22Rv1 (cell line): ENCODE data around the gene ITPR2.

ENCODE experiments used
- H3K27ac ChIP-seq: fragments of 450-650 bp; 2 replicates; pipeline ENCODE4 v1.5.1; 2017
- ZFX ChIP-seq: fragments of 450-650 bp; IDR thresholded peaks from 2 replicates; pipeline ENCODE4 v1.6.1; 2017; ENCODE audit warnings: antibody characterized with exemption, borderline replicate concordance
- TF ChIP-seq, protein P1 (sequence below): fragments of 450-650 bp; IDR thresholded peaks from 2 replicates; pipeline ENCODE4 v1.5.1; 2017; ENCODE audit warnings: mild to moderate bottlenecking

Gene ITPR2

DNA sequence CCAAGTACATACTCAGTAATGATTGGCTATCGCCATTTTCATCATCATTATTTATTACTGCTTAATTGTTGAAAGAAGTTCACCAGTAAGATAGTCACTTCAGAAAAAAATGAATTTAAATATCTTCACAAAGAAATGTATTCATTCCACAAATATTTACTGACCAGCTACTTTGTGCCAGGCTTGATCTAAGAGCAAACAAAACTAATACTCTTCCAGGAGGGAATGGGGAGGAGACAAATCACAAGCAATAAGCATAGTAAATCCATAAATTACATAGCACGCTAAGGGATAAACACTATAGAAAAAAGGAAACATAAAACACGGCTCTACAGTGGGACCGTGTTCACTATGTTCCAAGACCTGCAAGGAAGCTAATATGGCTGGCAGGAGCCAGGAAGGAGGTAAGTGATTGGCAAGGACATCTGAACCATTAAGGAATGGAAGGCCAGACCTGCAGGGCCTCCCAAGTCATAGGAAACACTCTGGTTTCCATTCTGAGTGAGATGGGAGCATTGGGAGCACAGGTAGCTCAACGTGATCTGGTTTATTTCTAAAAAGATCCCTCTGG is 27.5 kb downstream of the ITPR2 start:
- H3K27ac ChIP-seq, result no peak overlapping the region
- TF ChIP-seq ZFX, result no peak
- TF ChIP-seq, protein P1, sequence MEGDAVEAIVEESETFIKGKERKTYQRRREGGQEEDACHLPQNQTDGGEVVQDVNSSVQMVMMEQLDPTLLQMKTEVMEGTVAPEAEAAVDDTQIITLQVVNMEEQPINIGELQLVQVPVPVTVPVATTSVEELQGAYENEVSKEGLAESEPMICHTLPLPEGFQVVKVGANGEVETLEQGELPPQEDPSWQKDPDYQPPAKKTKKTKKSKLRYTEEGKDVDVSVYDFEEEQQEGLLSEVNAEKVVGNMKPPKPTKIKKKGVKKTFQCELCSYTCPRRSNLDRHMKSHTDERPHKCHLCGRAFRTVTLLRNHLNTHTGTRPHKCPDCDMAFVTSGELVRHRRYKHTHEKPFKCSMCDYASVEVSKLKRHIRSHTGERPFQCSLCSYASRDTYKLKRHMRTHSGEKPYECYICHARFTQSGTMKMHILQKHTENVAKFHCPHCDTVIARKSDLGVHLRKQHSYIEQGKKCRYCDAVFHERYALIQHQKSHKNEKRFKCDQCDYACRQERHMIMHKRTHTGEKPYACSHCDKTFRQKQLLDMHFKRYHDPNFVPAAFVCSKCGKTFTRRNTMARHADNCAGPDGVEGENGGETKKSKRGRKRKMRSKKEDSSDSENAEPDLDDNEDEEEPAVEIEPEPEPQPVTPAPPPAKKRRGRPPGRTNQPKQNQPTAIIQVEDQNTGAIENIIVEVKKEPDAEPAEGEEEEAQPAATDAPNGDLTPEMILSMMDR, result no peak

GRCh38 chr12:26803552-26803951 is 29.4 kb downstream of the ITPR2 start:
- no peak for TF ChIP-seq ZFX
- TF ChIP-seq, protein P1, result no peak
- no peak overlapping the region for H3K27ac ChIP-seq

- H3K27ac ChIP-seq, result no peak overlapping the region
- TF ChIP-seq, protein P1, result no peak
- no peak for TF ChIP-seq ZFX
These were observed 31.5 kb downstream of the ITPR2 start for GRCh38 chr12:26801486-26801885.

- H3K27ac ChIP-seq, result no peak overlapping the region
- TF ChIP-seq, protein P1, result no peak
- TF ChIP-seq ZFX, result no peak
These were observed 32.1 kb downstream of the ITPR2 start for GRCh38 chr12:26800858-26801257.

- TF ChIP-seq, protein P1, result no peak
- TF ChIP-seq ZFX, result no peak
- H3K27ac ChIP-seq, result no peak overlapping the region
These were observed 32.6 kb downstream of the ITPR2 start for GRCh38 chr12:26800347-26800746.

GRCh38 chr12:26799741-26800140 is 33.3 kb downstream of the ITPR2 start:
- no peak overlapping the region for H3K27ac ChIP-seq
- no peak for TF ChIP-seq ZFX
- TF ChIP-seq, protein P1, result no peak

DNA sequence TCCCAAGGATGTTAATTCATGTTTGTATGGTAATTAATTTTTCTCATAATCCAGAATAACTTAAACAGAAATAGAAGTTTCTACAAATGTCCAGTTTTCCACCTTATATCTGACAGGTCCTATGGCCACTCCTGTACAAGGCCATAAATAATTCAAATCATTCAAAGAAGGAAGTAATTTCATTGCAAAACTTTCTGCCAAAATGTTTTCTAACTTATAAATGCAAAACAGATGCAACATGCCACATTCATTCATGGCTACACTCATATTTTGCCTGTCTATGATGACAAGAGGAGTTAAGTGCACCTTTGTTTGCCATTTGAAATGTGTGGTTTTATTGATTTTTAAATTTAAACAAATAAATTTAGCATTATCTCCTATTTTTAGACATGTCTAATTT is 34.4 kb downstream of the ITPR2 start:
- TF ChIP-seq ZFX, result no peak
- TF ChIP-seq, protein P1, result no peak
- no peak overlapping the region for H3K27ac ChIP-seq
